HepG2 (cell line): Measurements from ENCODE around the gene SIT1. TPM values are rescaled to one million over a fixed set of nuclear protein-coding genes. Genes with fewer than 3 reads are reported as not detected.
A peak's percentile ranks its signal among the peaks of the same experiment; 100 is the strongest.

Source experiments
- BCL6 ChIP-seq: IDR thresholded peaks from 2 replicates; pipeline ENCODE4 v1.6.1; 2016; ENCODE audit warnings: missing genetic modification reagents, missing compliant biosample characterization
- FOXA1 ChIP-seq, 2 experiments: fragments of 450-650 bp in 1 of 2; sonication (generic) in 1 of 2; formaldehyde crosslinking in 1 of 2; IDR thresholded peaks; 2 replicates each; pipeline versions ENCODE4 v1.4.0 to v1.6.1; 2016 to 2020; ENCODE audit warnings: missing genetic modification reagents in 1 of 2
- FOXC1 ChIP-seq: sonication (generic); formaldehyde crosslinking; IDR thresholded peaks from 2 replicates; pipeline ENCODE4 v1.8.0; 2022; ENCODE audit warnings: mild to moderate bottlenecking, missing genetic modification reagents, borderline replicate concordance
- HMG20B ChIP-seq: conservative IDR thresholded peaks from 2 replicates; pipeline ENCODE4 v1.6.1; 2016; ENCODE audit warnings: missing genetic modification reagents, missing compliant biosample characterization
- IKZF4 ChIP-seq: sonication (generic); formaldehyde crosslinking; IDR thresholded peaks from 2 replicates; pipeline ENCODE4 v1.5.1; 2020; ENCODE audit warnings: borderline replicate concordance, mild to moderate bottlenecking, low read depth, missing genetic modification reagents; ENCODE audit errors: not compliant biosample characterization
- KAT8 ChIP-seq: IDR thresholded peaks from 2 replicates; pipeline ENCODE4 v1.6.1; 2016; ENCODE audit warnings: missing genetic modification reagents, missing compliant biosample characterization
- NFE2L1 ChIP-seq: sonication (generic); formaldehyde crosslinking; IDR thresholded peaks from 2 replicates; pipeline ENCODE4 v1.4.0; 2020; ENCODE audit warnings: missing genetic modification reagents, mild to moderate bottlenecking, borderline replicate concordance
- SNRNP70 ChIP-seq: fragments of 200-400 bp; formaldehyde crosslinking; IDR thresholded peaks from 2 replicates; pipeline ENCODE4 v1.6.1; 2017; ENCODE audit warnings: mild to moderate bottlenecking, low read depth, low read length, moderate library complexity
- TBL1XR1 ChIP-seq: fragments of 150-350 bp; IDR thresholded peaks from 2 replicates; pipeline ENCODE4 v1.6.1; 2014; ENCODE audit warnings: borderline replicate concordance, low read length; ENCODE audit not compliant: partially characterized antibody
- TCF12 ChIP-seq, 2 experiments: fragments of 450-650 bp in 1 of 2; sonication (generic) in 1 of 2; formaldehyde crosslinking in 1 of 2; IDR thresholded peaks; 2 replicates each; pipeline versions ENCODE4 v1.6.1 to v1.8.0; 2017 to 2022; ENCODE audit warnings: antibody characterized with exemption in 1 of 2, mild to moderate bottlenecking in 1 of 2, missing genetic modification reagents in 1 of 2, moderate library complexity in 1 of 2
- ZNF33A ChIP-seq: sonication (generic); formaldehyde crosslinking; IDR thresholded peaks from 2 replicates; pipeline ENCODE4 v1.5.1; 2020; ENCODE audit warnings: missing genetic modification reagents, mild to moderate bottlenecking, moderate library complexity, borderline replicate concordance
- ZNF737 ChIP-seq: sonication (generic); formaldehyde crosslinking; IDR thresholded peaks from 2 replicates; pipeline ENCODE4 v1.5.0; 2020; ENCODE audit warnings: missing genetic modification reagents, mild to moderate bottlenecking, borderline replicate concordance
- ZNF773 ChIP-seq: sonication (generic); formaldehyde crosslinking; IDR thresholded peaks from 2 replicates; pipeline ENCODE4 v1.4.0; 2020; ENCODE audit warnings: missing genetic modification reagents, borderline replicate concordance
- polyA plus RNA-seq, 8 experiments: library from polyadenylated mRNA; depleted of rRNA in 3 of 8; stranded (reverse) in 7 of 8; unstranded in 1 of 8; fragments of >200 nt; fragmentation: Illumina TruSeq in 4 of 8; extraction: Trizol in 4 of 8; gene quantifications; 2 replicates each; pipeline versions ENCODE4 v1.2.1 to v1.2.3, GENCODE V29; 2011 to 2016; ENCODE audit warnings: low read depth in 4 of 8, missing spikeins in 1 of 8, mixed read lengths in 1 of 8; ENCODE audit not compliant: insufficient read depth in 1 of 8
- total RNA-seq, 5 experiments: library from RNA; depleted of rRNA; stranded (reverse); fragments of >200 nt; fragmentation: Illumina TruSeq; extraction: Trizol; gene quantifications; 2 replicates each; pipeline ENCODE4 v1.2.3, GENCODE V29; 2016; ENCODE audit warnings: low read depth in 1 of 5
- TF ChIP-seq, protein P1 (sequence below): sonication (generic); formaldehyde crosslinking; IDR thresholded peaks from 2 replicates; pipeline ENCODE4 v1.9.0; 2021; ENCODE audit warnings: mild to moderate bottlenecking, missing genetic modification reagents
- TF ChIP-seq, protein P2 (sequence below): IDR thresholded peaks from 2 replicates; pipeline ENCODE4 v1.6.1; 2016; ENCODE audit warnings: missing genetic modification reagents, missing compliant biosample characterization
- TF ChIP-seq, protein P3 (sequence below): sonication (generic); formaldehyde crosslinking; IDR thresholded peaks from 2 replicates; pipeline ENCODE4 v1.4.0; 2020; ENCODE audit warnings: mild to moderate bottlenecking, missing genetic modification reagents, borderline replicate concordance

Gene SIT1
- total and polyA plus RNA-seq, 2 of the 13 experiments (the other 11 are each of a cell fraction or from before 2014, with no cell fraction given): 0.09 to 6.7 TPM

DNA sequence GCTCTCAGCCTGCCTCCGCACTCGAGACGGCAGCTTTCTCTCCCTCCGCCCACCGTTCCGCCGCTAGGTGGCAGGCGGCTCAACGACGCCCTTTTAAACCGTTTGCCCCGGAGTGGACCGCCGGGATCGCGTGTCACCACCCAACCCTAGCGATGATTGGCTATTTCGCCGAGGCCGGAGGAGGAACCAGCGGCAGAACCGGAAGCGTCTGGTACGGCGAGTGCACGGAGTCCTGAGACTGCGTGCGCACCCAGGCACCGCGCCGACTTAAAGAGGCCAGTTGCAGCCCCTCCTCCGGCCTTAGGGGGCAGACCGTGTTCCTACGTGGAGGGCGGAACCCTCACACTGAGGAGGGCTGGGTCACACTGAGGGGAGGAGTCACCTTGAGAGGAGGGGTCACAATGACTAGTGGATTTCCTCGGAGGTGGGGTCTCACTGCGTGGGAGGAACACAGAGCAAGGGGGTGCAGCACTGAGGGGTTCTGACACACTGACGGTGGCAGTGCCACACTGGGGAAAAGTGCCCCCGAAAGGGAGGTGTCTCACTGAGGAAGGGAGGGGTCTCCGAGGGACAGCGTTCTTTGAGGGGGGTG, 46.6 kb downstream of the SIT1 start (continued):
- TF ChIP-seq, protein P1, sequence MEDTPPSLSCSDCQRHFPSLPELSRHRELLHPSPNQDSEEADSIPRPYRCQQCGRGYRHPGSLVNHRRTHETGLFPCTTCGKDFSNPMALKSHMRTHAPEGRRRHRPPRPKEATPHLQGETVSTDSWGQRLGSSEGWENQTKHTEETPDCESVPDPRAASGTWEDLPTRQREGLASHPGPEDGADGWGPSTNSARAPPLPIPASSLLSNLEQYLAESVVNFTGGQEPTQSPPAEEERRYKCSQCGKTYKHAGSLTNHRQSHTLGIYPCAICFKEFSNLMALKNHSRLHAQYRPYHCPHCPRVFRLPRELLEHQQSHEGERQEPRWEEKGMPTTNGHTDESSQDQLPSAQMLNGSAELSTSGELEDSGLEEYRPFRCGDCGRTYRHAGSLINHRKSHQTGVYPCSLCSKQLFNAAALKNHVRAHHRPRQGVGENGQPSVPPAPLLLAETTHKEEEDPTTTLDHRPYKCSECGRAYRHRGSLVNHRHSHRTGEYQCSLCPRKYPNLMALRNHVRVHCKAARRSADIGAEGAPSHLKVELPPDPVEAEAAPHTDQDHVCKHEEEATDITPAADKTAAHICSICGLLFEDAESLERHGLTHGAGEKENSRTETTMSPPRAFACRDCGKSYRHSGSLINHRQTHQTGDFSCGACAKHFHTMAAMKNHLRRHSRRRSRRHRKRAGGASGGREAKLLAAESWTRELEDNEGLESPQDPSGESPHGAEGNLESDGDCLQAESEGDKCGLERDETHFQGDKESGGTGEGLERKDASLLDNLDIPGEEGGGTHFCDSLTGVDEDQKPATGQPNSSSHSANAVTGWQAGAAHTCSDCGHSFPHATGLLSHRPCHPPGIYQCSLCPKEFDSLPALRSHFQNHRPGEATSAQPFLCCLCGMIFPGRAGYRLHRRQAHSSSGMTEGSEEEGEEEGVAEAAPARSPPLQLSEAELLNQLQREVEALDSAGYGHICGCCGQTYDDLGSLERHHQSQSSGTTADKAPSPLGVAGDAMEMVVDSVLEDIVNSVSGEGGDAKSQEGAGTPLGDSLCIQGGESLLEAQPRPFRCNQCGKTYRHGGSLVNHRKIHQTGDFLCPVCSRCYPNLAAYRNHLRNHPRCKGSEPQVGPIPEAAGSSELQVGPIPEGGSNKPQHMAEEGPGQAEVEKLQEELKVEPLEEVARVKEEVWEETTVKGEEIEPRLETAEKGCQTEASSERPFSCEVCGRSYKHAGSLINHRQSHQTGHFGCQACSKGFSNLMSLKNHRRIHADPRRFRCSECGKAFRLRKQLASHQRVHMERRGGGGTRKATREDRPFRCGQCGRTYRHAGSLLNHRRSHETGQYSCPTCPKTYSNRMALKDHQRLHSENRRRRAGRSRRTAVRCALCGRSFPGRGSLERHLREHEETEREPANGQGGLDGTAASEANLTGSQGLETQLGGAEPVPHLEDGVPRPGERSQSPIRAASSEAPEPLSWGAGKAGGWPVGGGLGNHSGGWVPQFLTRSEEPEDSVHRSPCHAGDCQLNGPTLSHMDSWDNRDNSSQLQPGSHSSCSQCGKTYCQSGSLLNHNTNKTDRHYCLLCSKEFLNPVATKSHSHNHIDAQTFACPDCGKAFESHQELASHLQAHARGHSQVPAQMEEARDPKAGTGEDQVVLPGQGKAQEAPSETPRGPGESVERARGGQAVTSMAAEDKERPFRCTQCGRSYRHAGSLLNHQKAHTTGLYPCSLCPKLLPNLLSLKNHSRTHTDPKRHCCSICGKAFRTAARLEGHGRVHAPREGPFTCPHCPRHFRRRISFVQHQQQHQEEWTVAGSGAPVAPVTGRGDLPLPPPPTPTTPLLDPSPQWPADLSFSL: no peak
- TF ChIP-seq FOXA1 (IDR thresholded peaks at IDR 0.05): no peak
- TF ChIP-seq FOXA1 (CRISPR knock-in tag; IDR thresholded peaks at IDR 0.05): no peak
- TF ChIP-seq ZNF33A (CRISPR knock-in tag): no peak
- TF ChIP-seq FOXC1 (CRISPR knock-in tag): peak; percentile 81; the same call in 1 of the 2 replicates
- TF ChIP-seq HMG20B (CRISPR knock-in tag): no peak; the same call in 1 of the 2 replicates
- no peak for TF ChIP-seq ZNF773 (CRISPR knock-in tag)
- no peak for TF ChIP-seq SNRNP70
- TF ChIP-seq ZNF737 (CRISPR knock-in tag): no peak
- peak; percentile 46 for TF ChIP-seq IKZF4 (CRISPR knock-in tag)
- TF ChIP-seq, protein P2, sequence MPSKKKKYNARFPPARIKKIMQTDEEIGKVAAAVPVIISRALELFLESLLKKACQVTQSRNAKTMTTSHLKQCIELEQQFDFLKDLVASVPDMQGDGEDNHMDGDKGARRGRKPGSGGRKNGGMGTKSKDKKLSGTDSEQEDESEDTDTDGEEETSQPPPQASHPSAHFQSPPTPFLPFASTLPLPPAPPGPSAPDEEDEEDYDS: peak; percentile 99
- no peak for TF ChIP-seq NFE2L1
- TF ChIP-seq BCL6: peak; percentile 23; the same call in 1 of the 2 replicates
- TF ChIP-seq KAT8 (CRISPR knock-in tag): peak; percentile 92
- no peak for TF ChIP-seq TCF12 (IDR thresholded peaks at IDR 0.05)
- TF ChIP-seq TCF12 (CRISPR knock-in tag; IDR thresholded peaks at IDR 0.05): peak; percentile 9; the same call in 1 of the 2 replicates
- no peak for TF ChIP-seq TBL1XR1
- TF ChIP-seq, protein P3, sequence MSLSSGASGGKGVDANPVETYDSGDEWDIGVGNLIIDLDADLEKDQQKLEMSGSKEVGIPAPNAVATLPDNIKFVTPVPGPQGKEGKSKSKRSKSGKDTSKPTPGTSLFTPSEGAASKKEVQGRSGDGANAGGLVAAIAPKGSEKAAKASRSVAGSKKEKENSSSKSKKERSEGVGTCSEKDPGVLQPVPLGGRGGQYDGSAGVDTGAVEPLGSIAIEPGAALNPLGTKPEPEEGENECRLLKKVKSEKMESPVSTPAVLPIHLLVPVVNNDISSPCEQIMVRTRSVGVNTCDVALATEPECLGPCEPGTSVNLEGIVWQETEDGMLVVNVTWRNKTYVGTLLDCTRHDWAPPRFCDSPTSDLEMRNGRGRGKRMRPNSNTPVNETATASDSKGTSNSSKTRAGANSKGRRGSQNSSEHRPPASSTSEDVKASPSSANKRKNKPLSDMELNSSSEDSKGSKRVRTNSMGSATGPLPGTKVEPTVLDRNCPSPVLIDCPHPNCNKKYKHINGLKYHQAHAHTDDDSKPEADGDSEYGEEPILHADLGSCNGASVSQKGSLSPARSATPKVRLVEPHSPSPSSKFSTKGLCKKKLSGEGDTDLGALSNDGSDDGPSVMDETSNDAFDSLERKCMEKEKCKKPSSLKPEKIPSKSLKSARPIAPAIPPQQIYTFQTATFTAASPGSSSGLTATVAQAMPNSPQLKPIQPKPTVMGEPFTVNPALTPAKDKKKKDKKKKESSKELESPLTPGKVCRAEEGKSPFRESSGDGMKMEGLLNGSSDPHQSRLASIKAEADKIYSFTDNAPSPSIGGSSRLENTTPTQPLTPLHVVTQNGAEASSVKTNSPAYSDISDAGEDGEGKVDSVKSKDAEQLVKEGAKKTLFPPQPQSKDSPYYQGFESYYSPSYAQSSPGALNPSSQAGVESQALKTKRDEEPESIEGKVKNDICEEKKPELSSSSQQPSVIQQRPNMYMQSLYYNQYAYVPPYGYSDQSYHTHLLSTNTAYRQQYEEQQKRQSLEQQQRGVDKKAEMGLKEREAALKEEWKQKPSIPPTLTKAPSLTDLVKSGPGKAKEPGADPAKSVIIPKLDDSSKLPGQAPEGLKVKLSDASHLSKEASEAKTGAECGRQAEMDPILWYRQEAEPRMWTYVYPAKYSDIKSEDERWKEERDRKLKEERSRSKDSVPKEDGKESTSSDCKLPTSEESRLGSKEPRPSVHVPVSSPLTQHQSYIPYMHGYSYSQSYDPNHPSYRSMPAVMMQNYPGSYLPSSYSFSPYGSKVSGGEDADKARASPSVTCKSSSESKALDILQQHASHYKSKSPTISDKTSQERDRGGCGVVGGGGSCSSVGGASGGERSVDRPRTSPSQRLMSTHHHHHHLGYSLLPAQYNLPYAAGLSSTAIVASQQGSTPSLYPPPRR (CRISPR knock-in tag): 0 out of 2 replicates have a peak, but pooled peaks have one; percentile 62
